HG03558 (cell line): ENCODE measurements around the gene GPRC5B.

Source experiments
- ATAC-seq: cut with Tn5 transposase; IDR thresholded peaks from one replicate; pipeline ENCODE4 v1.9.1; 2021; ENCODE audit warnings: moderate number of reproducible peaks; ENCODE audit not compliant: unreplicated experiment; ENCODE audit errors: extremely low read depth

GPRC5B gene

GRCh38 chr16:19898924-19899604 lies 14.4 kb upstream of the GPRC5B start:
- ATAC-seq: no peak

GRCh38 chr16:19898166-19898565 lies 13.5 kb upstream of the GPRC5B start:
- no peak for ATAC-seq

- no peak for ATAC-seq
These were observed 12.3 kb upstream of the GPRC5B start for GRCh38 chr16:19896951-19897350.

- ATAC-seq: no peak
These were observed 9.9 kb upstream of the GPRC5B start for GRCh38 chr16:19894586-19894985.

GRCh38 chr16:19892902-19893301 lies 8.3 kb upstream of the GPRC5B start:
- no peak for ATAC-seq

GRCh38 chr16:19890901-19891300 lies 6.3 kb upstream of the GPRC5B start:
- ATAC-seq: no peak

GRCh38 chr16:19888834-19889233 lies 4.2 kb upstream of the GPRC5B start:
- ATAC-seq: no peak

GRCh38 chr16:19886073-19886941 lies 1.7 kb upstream of the GPRC5B start:
- no peak for ATAC-seq

- no peak for ATAC-seq
These were observed 914 bp upstream of the GPRC5B start for GRCh38 chr16:19885451-19886072.

GRCh38 chr16:19883966-19884485 lies 622 bp downstream of the GPRC5B start:
- ATAC-seq: no peak

GRCh38 chr16:19883296-19883965 lies 1.2 kb downstream of the GPRC5B start:
- no peak for ATAC-seq

- no peak for ATAC-seq
These were observed 2.0 kb downstream of the GPRC5B start for GRCh38 chr16:19882646-19883045.

- no peak for ATAC-seq
These were observed 2.5 kb downstream of the GPRC5B start for GRCh38 chr16:19882186-19882585.

- ATAC-seq: no peak
These were observed 2.9 kb downstream of the GPRC5B start for GRCh38 chr16:19881783-19882182.

- ATAC-seq: no peak
These were observed 3.6 kb downstream of the GPRC5B start for GRCh38 chr16:19881028-19881427.

GRCh38 chr16:19879241-19879792 lies 5.3 kb downstream of the GPRC5B start:
- no peak for ATAC-seq

GRCh38 chr16:19878757-19879156 lies 5.9 kb downstream of the GPRC5B start:
- no peak for ATAC-seq

- ATAC-seq: no peak
These were observed 8.1 kb downstream of the GPRC5B start for GRCh38 chr16:19876501-19877059.

- ATAC-seq: no peak
These were observed 8.7 kb downstream of the GPRC5B start for GRCh38 chr16:19875900-19876299.
